Adrenal gland (tissue), 5 donors: Measurements from ENCODE around the gene RNU6-1.

Experiments
- POLR2A ChIP-seq, 2 donors: fragments of 450-650 bp; IDR thresholded peaks; one replicate each; pipeline ENCODE4 v1.6.1; 2017; ENCODE audit warnings: antibody characterized with exemption in 2 of 2, mild to moderate bottlenecking in 2 of 2, moderate library complexity in 1 of 2
- TF ChIP-seq, protein P1 (sequence below), 6 experiments: fragments of 450-650 bp in 4 of 6; fragments of 200-600 bp in 2 of 6; sonication (generic) in 1 of 6; IDR thresholded peaks; 1 replicate in 5 of 6; 2 replicates in 1 of 6; pipeline versions ENCODE4 v1.5.1 to v1.8.0; 2016 to 2021; ENCODE audit warnings: antibody characterized with exemption in 6 of 6, mild to moderate bottlenecking in 2 of 6, moderate library complexity in 1 of 6
- donor health status: DM: no; HTN: no; CAD: no.

DNA sequence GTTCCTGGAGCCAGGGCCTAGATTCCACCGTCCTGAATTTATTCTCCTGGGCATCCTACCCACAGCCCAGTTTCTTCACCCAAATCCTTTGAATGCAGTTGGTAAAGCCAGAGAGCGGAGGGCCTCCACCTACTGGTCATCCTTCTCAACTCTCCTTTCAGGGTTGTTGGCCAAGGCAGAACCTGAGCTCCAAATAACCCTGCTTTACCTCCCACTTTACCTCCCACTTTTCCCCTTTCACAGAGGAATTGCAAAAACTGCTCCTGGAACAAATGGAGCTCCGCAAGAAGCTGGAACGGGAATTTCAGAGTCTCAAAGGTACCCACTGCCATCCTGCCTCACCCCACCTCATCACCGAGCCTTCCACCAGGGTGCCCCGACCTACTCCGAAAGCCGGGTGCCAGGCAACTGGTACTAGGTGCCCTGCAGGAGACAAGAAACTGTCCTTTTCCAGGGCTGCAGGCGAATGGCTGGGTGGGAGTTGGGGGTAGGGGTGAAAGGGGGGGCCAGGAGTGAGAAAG, 7.8 kb downstream of the RNU6-1 start:
- no peak for TF ChIP-seq POLR2A (IDR thresholded peaks at IDR 0.05)
- TF ChIP-seq, protein P1, sequence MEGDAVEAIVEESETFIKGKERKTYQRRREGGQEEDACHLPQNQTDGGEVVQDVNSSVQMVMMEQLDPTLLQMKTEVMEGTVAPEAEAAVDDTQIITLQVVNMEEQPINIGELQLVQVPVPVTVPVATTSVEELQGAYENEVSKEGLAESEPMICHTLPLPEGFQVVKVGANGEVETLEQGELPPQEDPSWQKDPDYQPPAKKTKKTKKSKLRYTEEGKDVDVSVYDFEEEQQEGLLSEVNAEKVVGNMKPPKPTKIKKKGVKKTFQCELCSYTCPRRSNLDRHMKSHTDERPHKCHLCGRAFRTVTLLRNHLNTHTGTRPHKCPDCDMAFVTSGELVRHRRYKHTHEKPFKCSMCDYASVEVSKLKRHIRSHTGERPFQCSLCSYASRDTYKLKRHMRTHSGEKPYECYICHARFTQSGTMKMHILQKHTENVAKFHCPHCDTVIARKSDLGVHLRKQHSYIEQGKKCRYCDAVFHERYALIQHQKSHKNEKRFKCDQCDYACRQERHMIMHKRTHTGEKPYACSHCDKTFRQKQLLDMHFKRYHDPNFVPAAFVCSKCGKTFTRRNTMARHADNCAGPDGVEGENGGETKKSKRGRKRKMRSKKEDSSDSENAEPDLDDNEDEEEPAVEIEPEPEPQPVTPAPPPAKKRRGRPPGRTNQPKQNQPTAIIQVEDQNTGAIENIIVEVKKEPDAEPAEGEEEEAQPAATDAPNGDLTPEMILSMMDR (IDR thresholded peaks at IDR 0.05), result peak in 1 of 6 experiments; percentile 15
